HCT116 (cell line): Measurements from ENCODE around the gene CDH4. TPM values are rescaled to one million over a fixed set of nuclear protein-coding genes. Genes with fewer than 3 reads are reported as not detected.

Source experiments
- ATAC-seq: fragments of 200-7000 bp; cut with Tn5 transposase; 2 replicates; pipeline ENCODE4 v1.9.1; 2020; ENCODE audit warnings: mild to moderate bottlenecking, moderate library complexity
- BruUV-seq: library from RNA; stranded (reverse); fragments of 400-500 nt; replicated peaks from 2 replicates; lab custom pipeline; 2021; lab: Mats Ljungman, UMichigan
- CTCF ChIA-PET: fragments of 300-600 bp; sonication (Branson Sonifier 250); formaldehyde crosslinking; loops from one replicate; lab custom pipeline; 2021; ENCODE audit warnings: antibody characterized with exemption; lab: Charles Lee
- POLR2A ChIA-PET: fragments of 300-600, 350-600 bp; sonication (Branson Sonifier 250); formaldehyde crosslinking; loops from one replicate; lab custom pipeline; 2021; ENCODE audit warnings: antibody characterized with exemption; lab: Charles Lee
- RAD21 ChIA-PET, 2 experiments: fragments of 300-600 bp; sonication (Branson Sonifier 250); formaldehyde crosslinking; loops; one replicate each; lab custom pipeline; 2023; ENCODE audit warnings: low total read pairs in 2 of 2; ENCODE audit not compliant: uncharacterized antibody in 2 of 2, unreplicated experiment in 2 of 2, low non-redundant PET in 1 of 2; lab: Charles Lee
- DNase-seq: peaks from one replicate; pipeline ENCODE4 v3.0.0-alpha.2; 2010; ENCODE audit warnings: low read depth, low spot score
- H2AFZ ChIP-seq: fragments of 200-600 bp; shearing (Covaris generic), sonication (generic); 2 replicates; pipeline ENCODE4 v1.6.1; 2017; ENCODE audit warnings: low read depth, mixed run types, mixed read lengths, antibody characterized with exemption, low read length; ENCODE audit not compliant: poor library complexity, severe bottlenecking
- H3K27ac ChIP-seq: 2 replicates; pipeline ENCODE4 v1.5.1; 2012; ENCODE audit warnings: low read depth, low read length
- H3K27me3 ChIP-seq: fragments of 200-600 bp; sonication (generic); 2 replicates; pipeline ENCODE4 v1.6.1; 2016; ENCODE audit warnings: mixed run types, low read length, mixed read lengths; ENCODE audit not compliant: insufficient read depth
- H3K36me3 ChIP-seq, 2 experiments: fragments of 200-500 bp in 1 of 2; fragments of 200-600 bp in 1 of 2; sonication (Bioruptor generic) in 1 of 2; sonication (generic) in 1 of 2; 2 replicates each; pipeline versions ENCODE4 v1.5.1 to v1.6.1; 2014 to 2016; ENCODE audit warnings: low read length in 2 of 2, inconsistent platforms in 1 of 2, mixed read lengths in 1 of 2, mixed run types in 1 of 2; ENCODE audit not compliant: insufficient read depth in 2 of 2, control insufficient read depth in 1 of 2
- H3K4me1 ChIP-seq, 2 experiments: fragments of 200-600 bp in 1 of 2; sonication (generic) in 1 of 2; 2 replicates each; pipeline versions ENCODE4 v1.5.1 to v1.6.1; 2012 to 2017; ENCODE audit warnings: low read length in 2 of 2, inconsistent platforms in 1 of 2, mild to moderate bottlenecking in 1 of 2, mixed read lengths in 1 of 2, mixed run types in 1 of 2, moderate library complexity in 1 of 2; ENCODE audit not compliant: insufficient read depth in 2 of 2, control insufficient read depth in 1 of 2
- H3K4me2 ChIP-seq: fragments of 200-600 bp; sonication (generic); 2 replicates; pipeline ENCODE4 v1.6.1; 2017; ENCODE audit warnings: mixed run types, low read length, mixed read lengths
- H3K4me3 ChIP-seq, 2 experiments: fragments of 200-600 bp in 1 of 2; sonication (generic) in 1 of 2; replicated peaks in 1 of 2; 2 replicates each; pipeline ENCODE4 v1.5.1; 2011 to 2016; ENCODE audit warnings: low read length in 2 of 2, control low read depth in 1 of 2, low read depth in 1 of 2, mild to moderate bottlenecking in 1 of 2, mixed read lengths in 1 of 2, mixed run types in 1 of 2
- H3K79me2 ChIP-seq: fragments of 200-600 bp; sonication (generic); 2 replicates; pipeline ENCODE4 v1.6.1; 2017; ENCODE audit warnings: mild to moderate bottlenecking, mixed run types, low read length, moderate library complexity, mixed read lengths; ENCODE audit not compliant: insufficient read depth
- H3K9ac ChIP-seq: fragments of 200-600 bp; sonication (generic); 2 replicates; pipeline ENCODE4 v1.6.1; 2016; ENCODE audit warnings: low read length, mixed read lengths
- H3K9me2 ChIP-seq: fragments of 200-600 bp; sonication (generic), shearing (Covaris generic); 2 replicates; pipeline ENCODE4 v1.6.1; 2017; ENCODE audit warnings: mixed run types, mild to moderate bottlenecking, moderate library complexity; ENCODE audit not compliant: insufficient read depth
- H3K9me3 ChIP-seq, 2 experiments: fragments of 200-500 bp in 1 of 2; fragments of 200-600 bp in 1 of 2; sonication (Bioruptor generic) in 1 of 2; sonication (generic) in 1 of 2; 2 replicates each; pipeline ENCODE4 v1.6.1; 2014 to 2017; ENCODE audit warnings: low read length in 2 of 2, mixed read lengths in 2 of 2, inconsistent platforms in 1 of 2, low read depth in 1 of 2, mild to moderate bottlenecking in 1 of 2, mixed run types in 1 of 2, moderate library complexity in 1 of 2; ENCODE audit not compliant: control insufficient read depth in 1 of 2, insufficient read depth in 1 of 2
- H4K20me1 ChIP-seq: fragments of 200-600 bp; sonication (generic), shearing (Covaris generic); 2 replicates; pipeline ENCODE4 v1.6.1; 2017; ENCODE audit warnings: mixed run types, mild to moderate bottlenecking, moderate library complexity; ENCODE audit not compliant: insufficient read depth
- ATF3 ChIP-seq: IDR thresholded peaks from 2 replicates; pipeline ENCODE4 v1.6.1; 2012
- CBX3 ChIP-seq: IDR thresholded peaks from 2 replicates; pipeline ENCODE4 v1.6.1; 2012; ENCODE audit warnings: low read depth
- CEBPB ChIP-seq: IDR thresholded peaks from 2 replicates; pipeline ENCODE4 v1.6.1; 2012; ENCODE audit warnings: low read depth
- EGR1 ChIP-seq: IDR thresholded peaks from 2 replicates; pipeline ENCODE4 v1.6.1; 2012; ENCODE audit warnings: low read depth
- ELF1 ChIP-seq: IDR thresholded peaks from 2 replicates; pipeline ENCODE4 v1.6.1; 2012; ENCODE audit warnings: low read depth, borderline replicate concordance
- EZH2phosphoT487 ChIP-seq: fragments of 200-600 bp; IDR thresholded peaks from 2 replicates; pipeline ENCODE4 v1.6.1; 2018; ENCODE audit warnings: antibody characterized with exemption, borderline replicate concordance
- FOSL1 ChIP-seq: IDR thresholded peaks from 2 replicates; pipeline ENCODE4 v1.6.1; 2012; ENCODE audit warnings: low read depth
- POLR2A ChIP-seq: IDR thresholded peaks from 2 replicates; pipeline ENCODE4 v1.7.0; 2011; ENCODE audit warnings: borderline replicate concordance; ENCODE audit not compliant: insufficient read depth, insufficient read length; ENCODE audit errors: extremely low read depth
- POLR2AphosphoS5 ChIP-seq: IDR thresholded peaks from 2 replicates; pipeline ENCODE4 v1.6.1; 2011; ENCODE audit warnings: mild to moderate bottlenecking, low read depth, low read length, moderate library complexity
- RAD21 ChIP-seq: IDR thresholded peaks from 2 replicates; pipeline ENCODE4 v1.6.1; 2012; ENCODE audit warnings: low read depth, mild to moderate bottlenecking
- REST ChIP-seq: IDR thresholded peaks from 2 replicates; pipeline ENCODE4 v1.6.1; 2012; ENCODE audit warnings: low read depth
- SIN3A ChIP-seq: IDR thresholded peaks from 2 replicates; pipeline ENCODE4 v1.6.1; 2012; ENCODE audit warnings: low read depth
- SRF ChIP-seq: IDR thresholded peaks from 2 replicates; pipeline ENCODE4 v1.6.1; 2012; ENCODE audit warnings: low read depth
- ZBTB33 ChIP-seq: IDR thresholded peaks from 2 replicates; pipeline ENCODE4 v1.6.1; 2011; ENCODE audit warnings: mild to moderate bottlenecking, low read length, moderate library complexity; ENCODE audit not compliant: insufficient replicate concordance; ENCODE audit errors: extremely low read depth
- ZFX ChIP-seq: fragments of 450-650 bp; IDR thresholded peaks from 2 replicates; pipeline ENCODE4 v1.6.1; 2017
- intact Hi-C: fragments of 100-400 bp; cut with micrococcal nuclease; formaldehyde crosslinking; loops from 2 replicates; pipeline ENCODE4 v1.10.0; 2022
- total RNA-seq: library from RNA; stranded (reverse); gene quantifications from one replicate; pipeline ENCODE4 v1.2.1, GENCODE V29; 2021; ENCODE audit not compliant: unreplicated experiment

The CDH4 gene
- total RNA-seq, 1 experiment from 2014 or later, result not detected

- ATAC-seq, result no peak
- RAD21 ChIA-PET, result no interaction called here
- no peak overlapping the region for H2AFZ ChIP-seq
- no peaks in the 10 kb centered on the region for H3K9me2 ChIP-seq
- H4K20me1 ChIP-seq, result no peaks in the 10 kb centered on the region
- no peak overlapping the region for H3K4me3 ChIP-seq
- CTCF ChIA-PET, result no interaction called here
- H3K27me3 ChIP-seq, result no peaks in the 10 kb centered on the region
- POLR2A ChIA-PET, result no interaction called here
- no peaks in the 10 kb centered on the region for H3K36me3 ChIP-seq
- no TSS peak for BruUV-seq
- no peak overlapping the region for H3K4me2 ChIP-seq
- no peaks in the 10 kb centered on the region for H3K79me2 ChIP-seq
- TF ChIP-seq ZBTB33 (no peak), FOSL1 (no peak), POLR2AphosphoS5 (no peak), SIN3A (no peak), EZH2phosphoT487 (no peak), REST (no peak), ELF1 (no peak), ZFX (no peak), CEBPB (no peak), CBX3 (no peak), RAD21 (no peak), SRF (no peak), EGR1 (no peak), POLR2A (no peak), ATF3 (no peak)
- TF ChIP-seq, all 23 proteins: peak for 0
- no peaks in the 10 kb centered on the region for H3K9me3 ChIP-seq
- no peaks in the 10 kb centered on the region for H3K4me1 ChIP-seq
- H3K9ac ChIP-seq, result no peak overlapping the region
- no peak for DNase-seq
- no peak overlapping the region for H3K27ac ChIP-seq
- intact Hi-C loops, result no loop called here
Observed at GRCh38 chr20:61556111-61556510, 304.1 kb downstream of the CDH4 start.
